MM.1S (cell line): ENCODE results near the gene SMURF2.

ENCODE experiments used
- CTCF ChIP-seq: fragments of 300-600 bp; sonication (generic); IDR thresholded peaks from 2 replicates; pipeline ENCODE4 v1.5.1; 2016; ENCODE audit warnings: antibody characterized with exemption, low read length, mixed read lengths
- EZH2 ChIP-seq: fragments of 300-600 bp; sonication (generic); optimal IDR thresholded peaks from 2 replicates; pipeline ENCODE3; 2017; ENCODE audit warnings: low read depth, mild to moderate bottlenecking, antibody characterized with exemption, low read length, mixed read lengths
- EZH2phosphoT487 ChIP-seq: fragments of 300-600 bp; sonication (generic); IDR thresholded peaks from 2 replicates; pipeline ENCODE4 v1.6.1; 2018; ENCODE audit warnings: antibody characterized with exemption, low read length

- TF ChIP-seq CTCF: no peak
- no peak for TF ChIP-seq EZH2
- no peak for TF ChIP-seq EZH2phosphoT487
Measured at GRCh38 chr17:64596439-64596838, 65.7 kb downstream of the SMURF2 start.
